ENCODE results near the gene C7. TPM values are rescaled to one million over a fixed set of nuclear protein-coding genes. Genes with fewer than 3 reads are reported as not detected.

The C7 gene
- total RNA-seq, 2 experiments from 2014 or later = not detected

GRCh38 chr5:40983781-40984180, 74.5 kb downstream of the C7 start:
- CTCF ChIA-PET = no interaction called here
- DNase-seq = no peak
- ATAC-seq = no peak
- Mint-ChIP-seq H3K27me3 (ENCODE audit: low read depth) (no peaks in the 10 kb centered on the region), H3K9me3 (ENCODE audit: insufficient read depth) (no peaks in the 10 kb centered on the region), H3K36me3 (ENCODE audit: low read depth) (no peaks in the 10 kb centered on the region), H3K4me1 (ENCODE audit: low read depth) (no peaks in the 10 kb centered on the region), H3K4me3 (no peak overlapping the region), H3K27ac (no peak overlapping the region)
- POLR2A ChIA-PET = no interaction called here

- Mint-ChIP-seq H3K27ac (no peak overlapping the region), H3K4me1 (ENCODE audit: low read depth) (no peaks in the 10 kb centered on the region), H3K36me3 (ENCODE audit: low read depth) (no peaks in the 10 kb centered on the region), H3K4me3 (no peak overlapping the region), H3K9me3 (ENCODE audit: insufficient read depth) (no peaks in the 10 kb centered on the region), H3K27me3 (ENCODE audit: low read depth) (no peaks in the 10 kb centered on the region)
- ATAC-seq = no peak
- ChIA-PET CTCF (no interaction called here), POLR2A (no interaction called here)
- DNase-seq = no peak
These were observed 75.6 kb downstream of the C7 start for GRCh38 chr5:40984884-40985283.

GRCh38 chr5:40985501-40985900, 76.2 kb downstream of the C7 start:
- H3K27me3 Mint-ChIP-seq (ENCODE audit: low read depth) = no peaks in the 10 kb centered on the region
- POLR2A ChIA-PET = no interaction called here
- no peaks in the 10 kb centered on the region for H3K9me3 Mint-ChIP-seq (ENCODE audit: insufficient read depth)
- CTCF ChIA-PET = no interaction called here
- H3K27ac Mint-ChIP-seq = no peak overlapping the region
- no peaks in the 10 kb centered on the region for H3K4me1 Mint-ChIP-seq (ENCODE audit: low read depth)
- H3K4me3 Mint-ChIP-seq = no peak overlapping the region
- no peak for DNase-seq
- no peaks in the 10 kb centered on the region for H3K36me3 Mint-ChIP-seq (ENCODE audit: low read depth)
- ATAC-seq = no peak

GRCh38 chr5:40986666-40987065, 77.4 kb downstream of the C7 start:
- ATAC-seq (no peak), DNase-seq (no peak)
- H3K4me3 Mint-ChIP-seq = no peak overlapping the region
- POLR2A ChIA-PET = no interaction called here
- H3K4me1 Mint-ChIP-seq (ENCODE audit: low read depth) = no peaks in the 10 kb centered on the region
- no peaks in the 10 kb centered on the region for H3K27me3 Mint-ChIP-seq (ENCODE audit: low read depth)
- H3K27ac Mint-ChIP-seq = no peak overlapping the region
- CTCF ChIA-PET = no interaction called here
- H3K9me3 Mint-ChIP-seq (ENCODE audit: insufficient read depth) = no peaks in the 10 kb centered on the region
- H3K36me3 Mint-ChIP-seq (ENCODE audit: low read depth) = no peaks in the 10 kb centered on the region

- ATAC-seq (no peak), DNase-seq (no peak)
- Mint-ChIP-seq H3K9me3 (ENCODE audit: insufficient read depth) (no peaks in the 10 kb centered on the region), H3K4me3 (no peak overlapping the region), H3K4me1 (ENCODE audit: low read depth) (no peaks in the 10 kb centered on the region), H3K36me3 (ENCODE audit: low read depth) (no peaks in the 10 kb centered on the region), H3K27me3 (ENCODE audit: low read depth) (no peaks in the 10 kb centered on the region), H3K27ac (no peak overlapping the region)
- ChIA-PET CTCF (no interaction called here), POLR2A (no interaction called here)
These were observed 78.1 kb downstream of the C7 start for GRCh38 chr5:40987349-40987748.

- CTCF ChIA-PET = no interaction called here
- ATAC-seq = no peak
- H3K4me1 Mint-ChIP-seq (ENCODE audit: low read depth) = no peaks in the 10 kb centered on the region
These were observed 79.6 kb downstream of the C7 start for GRCh38 chr5:40988746-40989510.

GRCh38 chr5:40991168-40991980, 82.1 kb downstream of the C7 start:
- Mint-ChIP-seq H3K27me3 (ENCODE audit: low read depth) (no peaks in the 10 kb centered on the region), H3K9me3 (ENCODE audit: insufficient read depth) (no peaks in the 10 kb centered on the region), H3K4me3 (no peak overlapping the region)

More at GRCh38 chr5:40988746-40989510, 79.6 kb downstream of the C7 start:
- Mint-ChIP-seq H3K4me3 (no peak overlapping the region), H3K9me3 (ENCODE audit: insufficient read depth) (no peaks in the 10 kb centered on the region), H3K27me3 (ENCODE audit: low read depth) (no peaks in the 10 kb centered on the region), H3K36me3 (ENCODE audit: low read depth) (no peaks in the 10 kb centered on the region), H3K27ac (no peak overlapping the region)
- POLR2A ChIA-PET = no interaction called here
- no peak for DNase-seq

GRCh38 chr5:40991981-40992559, 82.8 kb downstream of the C7 start:
- ChIA-PET CTCF (no interaction called here), POLR2A (no interaction called here)
- Mint-ChIP-seq H3K36me3 (ENCODE audit: low read depth) (no peaks in the 10 kb centered on the region), H3K4me3 (no peak overlapping the region), H3K27ac (no peak overlapping the region), H3K4me1 (ENCODE audit: low read depth) (no peaks in the 10 kb centered on the region), H3K9me3 (ENCODE audit: insufficient read depth) (no peaks in the 10 kb centered on the region), H3K27me3 (ENCODE audit: low read depth) (no peaks in the 10 kb centered on the region)
- ATAC-seq (no peak), DNase-seq (no peak)

More at GRCh38 chr5:40991168-40991980, 82.1 kb downstream of the C7 start:
- CTCF ChIA-PET = no interaction called here
- no peak for DNase-seq
- POLR2A ChIA-PET = no interaction called here
- Mint-ChIP-seq H3K36me3 (ENCODE audit: low read depth) (no peaks in the 10 kb centered on the region), H3K27ac (no peak overlapping the region), H3K4me1 (ENCODE audit: low read depth) (no peaks in the 10 kb centered on the region)
- no peak for ATAC-seq

GRCh38 chr5:40995801-40996586, 86.7 kb downstream of the C7 start:
- H3K9me3 Mint-ChIP-seq (ENCODE audit: insufficient read depth) = no peaks in the 10 kb centered on the region
- no peak overlapping the region for H3K27ac Mint-ChIP-seq
- ATAC-seq (no peak), DNase-seq (no peak)
- H3K36me3 Mint-ChIP-seq (ENCODE audit: low read depth) = no peaks in the 10 kb centered on the region
- H3K4me3 Mint-ChIP-seq = no peak overlapping the region
- H3K4me1 Mint-ChIP-seq (ENCODE audit: low read depth) = no peaks in the 10 kb centered on the region
- ChIA-PET CTCF (no interaction called here), POLR2A (no interaction called here)
- H3K27me3 Mint-ChIP-seq (ENCODE audit: low read depth) = no peaks in the 10 kb centered on the region

GRCh38 chr5:40999142-40999541, 89.8 kb downstream of the C7 start:
- H3K36me3 Mint-ChIP-seq (ENCODE audit: low read depth) = no peaks in the 10 kb centered on the region
- H3K27me3 Mint-ChIP-seq (ENCODE audit: low read depth) = no peaks in the 10 kb centered on the region
- no peak overlapping the region for H3K4me3 Mint-ChIP-seq
- CTCF ChIA-PET = no interaction called here
- no peaks in the 10 kb centered on the region for H3K9me3 Mint-ChIP-seq (ENCODE audit: insufficient read depth)
- DNase-seq (no peak), ATAC-seq (no peak)
- H3K4me1 Mint-ChIP-seq (ENCODE audit: low read depth) = no peaks in the 10 kb centered on the region
- no peak overlapping the region for H3K27ac Mint-ChIP-seq
- POLR2A ChIA-PET = no interaction called here

- Mint-ChIP-seq H3K4me1 (ENCODE audit: low read depth) (no peaks in the 10 kb centered on the region), H3K4me3 (no peak overlapping the region), H3K27ac (no peak overlapping the region), H3K36me3 (ENCODE audit: low read depth) (no peaks in the 10 kb centered on the region), H3K27me3 (ENCODE audit: low read depth) (no peaks in the 10 kb centered on the region), H3K9me3 (ENCODE audit: insufficient read depth) (no peaks in the 10 kb centered on the region)
- ChIA-PET CTCF (no interaction called here), POLR2A (no interaction called here)
- DNase-seq (no peak), ATAC-seq (no peak)
These were observed 90.7 kb downstream of the C7 start for GRCh38 chr5:40999966-41000365.

Data from activated CD8-positive, alpha-beta T cell treated with anti-CD3 and anti-CD28 coated beads, Interleukin-2, amount 10 ng/mL, durations not matched to agents 7 days and 5 days (primary cell).